Prostate gland (tissue), 2 donors: ENCODE measurements around the gene PIGT. TPM values are rescaled to one million over a fixed set of nuclear protein-coding genes. Genes with fewer than 3 reads are reported as not detected.

Source experiments
- DNase-seq: peaks from one replicate; pipeline ENCODE4 v3.0.0-alpha.2; 2019; ENCODE audit warnings: low spot score
- H3K27ac ChIP-seq, 2 donors: fragments of 200-600 bp; sonication (generic); 2 replicates each; pipeline ENCODE4 v1.5.1; 2017 to 2019
- H3K27me3 ChIP-seq: fragments of 200-600 bp; sonication (generic); replicated peaks from 2 replicates; pipeline ENCODE4 v1.5.1; 2019; ENCODE audit not compliant: insufficient read depth
- H3K36me3 ChIP-seq, 2 donors: fragments of 200-600 bp; sonication (generic); 1 replicate in 1 of 2; 2 replicates in 1 of 2; pipeline versions ENCODE4 v1.5.1 to v1.8.1; 2017 to 2019
- H3K4me1 ChIP-seq: fragments of 200-600 bp; sonication (generic); replicated peaks from 2 replicates; pipeline ENCODE4 v1.5.1; 2019
- H3K4me3 ChIP-seq, 2 donors: fragments of 200-600 bp; sonication (generic); 2 replicates each; pipeline ENCODE4 v1.5.1; 2017 to 2019
- H3K9me3 ChIP-seq: fragments of 200-600 bp; sonication (generic); 2 replicates; pipeline ENCODE4 v1.5.1; 2017
- POLR2A ChIP-seq: fragments of 450-650 bp; IDR thresholded peaks from one replicate; pipeline ENCODE4 v1.6.1; 2016; ENCODE audit warnings: antibody characterized with exemption, mild to moderate bottlenecking
- POLR2AphosphoS5 ChIP-seq: sonication (generic); formaldehyde crosslinking; IDR thresholded peaks from one replicate; pipeline ENCODE4 v1.6.1; 2017; ENCODE audit warnings: antibody characterized with exemption
- WGBS: methylation state at CpG from one replicate; pipeline ENCODE4 v1.1.5; 2018; 5-methylcytosine and 5-hydroxymethylcytosine counted together
- intact Hi-C: fragments of 100-400 bp; cut with DNase I; formaldehyde crosslinking; loops from one replicate; pipeline ENCODE4 v1.14.2; 2022
- total RNA-seq, 2 donors: library from RNA; depleted of rRNA; stranded (reverse); fragments of >200 nt; gene quantifications; one replicate each; pipeline ENCODE4 v1.1.0, GENCODE V29; 2016
- TF ChIP-seq, protein P1 (sequence below), 4 experiments: fragments of 200-600 bp in 2 of 4; fragments of 450-650 bp in 2 of 4; sonication (generic) in 2 of 4; IDR thresholded peaks; 1 replicate in 3 of 4; 2 replicates in 1 of 4; pipeline ENCODE4 v1.5.1; 2016 to 2019; ENCODE audit warnings: antibody characterized with exemption in 4 of 4, mild to moderate bottlenecking in 2 of 4, moderate library complexity in 2 of 4

PIGT gene
- total RNA-seq, 2 donors from 2014 or later = 91.8 to 136 TPM

DNA sequence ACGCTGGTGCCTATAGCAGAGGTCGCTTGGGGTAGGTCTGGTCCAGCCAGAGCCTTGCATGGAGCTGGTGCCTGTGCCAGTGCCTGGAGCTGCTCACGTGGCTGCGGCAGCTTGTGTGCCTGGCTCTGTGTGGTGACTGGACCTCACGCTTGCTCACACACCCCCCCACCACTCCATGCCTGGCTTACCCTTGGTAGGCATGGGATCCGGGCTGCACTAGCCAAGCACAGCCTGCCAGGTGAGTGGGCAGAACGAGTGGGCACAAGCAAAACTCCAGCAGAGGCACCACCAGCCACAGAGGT lies 20.9 kb upstream of the PIGT start:
- Histone ChIP-seq H3K4me1 (no peaks in the 10 kb centered on the region), H3K27me3 (no peaks in the 10 kb centered on the region), H3K9me3 (no peaks in the 10 kb centered on the region), H3K4me3 (no peak overlapping the region), H3K27ac (no peak overlapping the region), H3K36me3 (no peaks in the 10 kb centered on the region)
- TF ChIP-seq, protein P1, sequence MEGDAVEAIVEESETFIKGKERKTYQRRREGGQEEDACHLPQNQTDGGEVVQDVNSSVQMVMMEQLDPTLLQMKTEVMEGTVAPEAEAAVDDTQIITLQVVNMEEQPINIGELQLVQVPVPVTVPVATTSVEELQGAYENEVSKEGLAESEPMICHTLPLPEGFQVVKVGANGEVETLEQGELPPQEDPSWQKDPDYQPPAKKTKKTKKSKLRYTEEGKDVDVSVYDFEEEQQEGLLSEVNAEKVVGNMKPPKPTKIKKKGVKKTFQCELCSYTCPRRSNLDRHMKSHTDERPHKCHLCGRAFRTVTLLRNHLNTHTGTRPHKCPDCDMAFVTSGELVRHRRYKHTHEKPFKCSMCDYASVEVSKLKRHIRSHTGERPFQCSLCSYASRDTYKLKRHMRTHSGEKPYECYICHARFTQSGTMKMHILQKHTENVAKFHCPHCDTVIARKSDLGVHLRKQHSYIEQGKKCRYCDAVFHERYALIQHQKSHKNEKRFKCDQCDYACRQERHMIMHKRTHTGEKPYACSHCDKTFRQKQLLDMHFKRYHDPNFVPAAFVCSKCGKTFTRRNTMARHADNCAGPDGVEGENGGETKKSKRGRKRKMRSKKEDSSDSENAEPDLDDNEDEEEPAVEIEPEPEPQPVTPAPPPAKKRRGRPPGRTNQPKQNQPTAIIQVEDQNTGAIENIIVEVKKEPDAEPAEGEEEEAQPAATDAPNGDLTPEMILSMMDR (IDR thresholded peaks at IDR 0.05) = no peak
- no peak for TF ChIP-seq POLR2A
- TF ChIP-seq POLR2AphosphoS5 = no peak
- intact Hi-C loops = no loop called here
- no peak for DNase-seq
- 85% methylated on average over 7 of the region's 7 CpGs for WGBS

DNA sequence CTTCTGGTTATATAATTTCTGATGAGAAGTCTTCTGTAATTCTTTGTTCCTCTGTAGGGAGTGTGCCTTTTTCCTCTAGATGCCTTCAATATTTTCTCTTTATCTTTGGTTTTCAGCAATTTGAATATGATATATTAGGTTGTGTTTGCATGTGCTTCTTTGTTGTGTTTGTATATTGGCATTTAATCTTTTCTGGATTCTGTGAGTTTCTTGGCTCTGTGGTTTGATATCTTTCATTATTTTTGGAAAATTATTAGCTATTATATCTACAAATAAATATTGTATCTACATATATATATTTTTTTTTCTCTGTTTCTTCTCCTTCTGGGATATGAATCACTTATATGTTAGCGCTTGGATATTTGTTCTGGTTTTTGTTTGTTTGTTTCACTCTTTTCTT lies 16.9 kb upstream of the PIGT start:
- TF ChIP-seq, protein P1 (IDR thresholded peaks at IDR 0.05) = no peak
- 100% methylated on average over 1 of the region's 1 CpG for WGBS
- Histone ChIP-seq H3K4me1 (no peaks in the 10 kb centered on the region), H3K4me3 (no peak overlapping the region), H3K9me3 (no peaks in the 10 kb centered on the region), H3K27me3 (no peaks in the 10 kb centered on the region), H3K36me3 (no peaks in the 10 kb centered on the region), H3K27ac (no peak overlapping the region)
- DNase-seq = no peak
- intact Hi-C loops = no loop called here

DNA sequence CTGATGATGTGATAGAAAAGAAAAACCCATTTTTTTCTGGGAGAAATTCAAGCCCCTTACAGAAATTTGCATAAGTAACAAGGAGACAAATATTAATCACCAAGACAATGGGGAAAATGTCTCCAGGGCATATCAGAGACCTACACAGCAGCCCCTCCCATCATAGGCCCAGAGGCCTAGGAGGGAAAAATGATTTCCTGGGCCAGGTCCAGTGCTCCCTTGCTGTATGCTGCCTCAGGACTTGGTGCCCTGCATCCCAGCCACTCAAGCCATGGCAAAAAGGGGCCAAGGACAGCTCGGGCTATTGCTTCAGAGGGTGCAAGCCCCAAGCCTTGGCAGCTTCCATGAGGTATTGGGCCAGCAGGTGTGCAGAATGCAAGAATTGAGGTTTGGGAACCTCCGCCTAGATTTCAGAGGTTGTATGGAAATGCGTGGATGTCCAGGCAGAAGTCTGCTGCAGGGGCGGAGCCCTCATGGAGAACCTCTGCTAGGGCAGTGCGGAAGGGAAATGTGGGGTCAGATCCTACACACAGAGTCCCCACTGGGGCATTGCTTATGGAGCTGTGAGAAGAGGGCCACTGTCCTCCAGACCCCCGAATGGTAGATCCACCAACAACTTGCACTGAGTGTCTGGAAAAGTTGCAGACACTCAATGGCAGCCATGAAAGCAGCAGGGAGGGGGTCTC lies 15.5 kb upstream of the PIGT start:
- H3K4me1 ChIP-seq = peaks cover 2% of the 10 kb centered on the region
- WGBS = 94% methylated on average over 6 of the region's 6 CpGs
- intact Hi-C loops = loop anchor here (5.0 kb wide), 1 partner anchor 37 kb away; no protein-coding TSS in a partner anchor
- H3K27me3 ChIP-seq = no peaks in the 10 kb centered on the region
- no peaks in the 10 kb centered on the region for H3K36me3 ChIP-seq
- DNase-seq = no peak
- no peaks in the 10 kb centered on the region for H3K9me3 ChIP-seq
- TF ChIP-seq POLR2AphosphoS5 = no peak
- TF ChIP-seq POLR2A = no peak
- TF ChIP-seq, protein P1 (IDR thresholded peaks at IDR 0.05) = no peak
- no peak overlapping the region for H3K4me3 ChIP-seq
- H3K27ac ChIP-seq = no peak overlapping the region

DNA sequence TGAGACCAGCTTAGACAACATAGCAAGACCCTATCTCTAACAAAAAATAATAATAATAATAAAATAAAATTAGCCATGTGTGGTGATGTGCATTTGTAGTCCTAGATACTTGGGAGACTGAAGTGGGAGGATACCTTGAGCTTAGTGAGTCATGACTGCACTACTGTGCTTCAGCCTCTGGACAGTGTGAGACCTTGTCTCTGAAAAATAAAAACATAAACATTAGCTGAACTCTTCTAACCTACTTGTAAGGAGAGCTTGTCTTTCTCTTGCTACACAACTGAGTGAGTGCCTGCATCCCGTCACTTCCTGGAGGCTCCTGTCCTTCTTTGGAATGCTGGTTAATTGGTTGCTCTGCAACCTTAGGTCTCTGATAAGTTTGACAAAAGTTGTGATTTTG lies 13.0 kb upstream of the PIGT start:
- Histone ChIP-seq H3K36me3 (no peaks in the 10 kb centered on the region), H3K27ac (no peak overlapping the region), H3K4me1 (peaks cover 4% of the 10 kb centered on the region), H3K4me3 (no peak overlapping the region), H3K9me3 (no peaks in the 10 kb centered on the region), H3K27me3 (no peaks in the 10 kb centered on the region)
- no peak for DNase-seq
- intact Hi-C loops = loop anchor here (5.0 kb wide), 1 partner anchor 34 kb away; no protein-coding TSS in a partner anchor
- 87% methylated on average over 1 of the region's 1 CpG for WGBS
- no peak for TF ChIP-seq POLR2A
- no peak for TF ChIP-seq POLR2AphosphoS5
- TF ChIP-seq, protein P1 (IDR thresholded peaks at IDR 0.05) = no peak

DNA sequence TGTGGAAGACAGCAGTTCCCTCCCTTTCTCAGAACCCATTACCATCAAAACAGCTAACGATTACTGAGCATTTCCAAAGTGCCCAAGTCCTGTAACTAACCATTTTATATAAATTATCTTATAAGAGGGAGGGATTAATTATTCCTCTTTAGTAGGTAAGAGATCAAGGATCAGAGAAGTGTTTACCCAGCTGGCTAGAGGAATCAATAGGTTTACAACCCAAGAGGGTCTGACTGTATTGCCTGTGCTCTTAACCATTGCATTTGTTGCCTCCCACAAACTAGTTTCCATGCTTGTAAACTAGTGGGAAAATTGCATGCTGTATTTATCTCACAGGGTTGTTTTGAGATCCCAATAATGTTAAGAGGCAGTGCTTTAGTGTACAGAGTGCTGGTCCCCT lies 11.5 kb upstream of the PIGT start:
- no peaks in the 10 kb centered on the region for H3K27me3 ChIP-seq
- intact Hi-C loops = loop anchor here (5.0 kb wide), 1 partner anchor 33 kb away; no protein-coding TSS in a partner anchor
- 71% methylated on average over 1 of the region's 1 CpG for WGBS
- H3K4me1 ChIP-seq = peaks cover 4% of the 10 kb centered on the region
- no peak for DNase-seq
- H3K9me3 ChIP-seq = no peaks in the 10 kb centered on the region
- H3K36me3 ChIP-seq = no peaks in the 10 kb centered on the region
- TF ChIP-seq, protein P1 (IDR thresholded peaks at IDR 0.05) = no peak
- TF ChIP-seq POLR2A (no peak), POLR2AphosphoS5 (no peak)
- no peak overlapping the region for H3K4me3 ChIP-seq
- no peak overlapping the region for H3K27ac ChIP-seq
